Ascending aorta (tissue), 2 donors: ENCODE measurements around the gene SIK3. TPM values are rescaled to one million over a fixed set of nuclear protein-coding genes. Genes with fewer than 3 reads are reported as not detected.

Experiments
- DNase-seq, 2 donors: peaks; one replicate each; pipeline ENCODE4 v3.0.0-alpha.2; 2019; ENCODE audit warnings: low spot score in 2 of 2
- H3K27ac ChIP-seq, 2 donors: fragments of 200-600 bp; sonication (generic); one replicate each; pipeline ENCODE4 v1.5.1; 2016 to 2017; ENCODE audit warnings: mild to moderate bottlenecking in 1 of 2
- H3K27me3 ChIP-seq: fragments of 200-600 bp; sonication (generic); one replicate; pipeline ENCODE4 v1.5.1; 2017
- H3K36me3 ChIP-seq, 2 donors: fragments of 200-600 bp; sonication (generic); one replicate each; pipeline ENCODE4 v1.5.1; 2016
- H3K4me1 ChIP-seq, 2 donors: fragments of 200-600 bp; sonication (generic); one replicate each; pipeline ENCODE4 v1.5.1; 2016 to 2017; ENCODE audit warnings: mild to moderate bottlenecking in 1 of 2
- H3K4me3 ChIP-seq, 2 donors: fragments of 200-600 bp; sonication (generic); one replicate each; pipeline ENCODE4 v1.5.1; 2016 to 2017; ENCODE audit warnings: mild to moderate bottlenecking in 1 of 2
- H3K9me3 ChIP-seq, 2 donors: fragments of 200-600 bp; sonication (generic); one replicate each; pipeline ENCODE4 v1.5.1; 2016
- intact Hi-C: fragments of 100-400 bp; cut with DNase I; formaldehyde crosslinking; loops from one replicate; pipeline ENCODE4 v1.15.1; 2023
- total RNA-seq: library from RNA; depleted of rRNA; stranded (reverse); fragments of >200 nt; gene quantifications from one replicate; pipeline ENCODE4 v1.1.0, GENCODE V29; 2016
- TF ChIP-seq, protein P1 (sequence below), 3 experiments: fragments of 200-600 bp in 2 of 3; fragments of 450-650 bp in 1 of 3; sonication (generic) in 2 of 3; IDR thresholded peaks; one replicate each; pipeline ENCODE4 v1.5.1; 2016 to 2019; ENCODE audit warnings: antibody characterized with exemption in 3 of 3, mild to moderate bottlenecking in 1 of 3, moderate library complexity in 1 of 3

The SIK3 gene
- total RNA-seq, 1 donor from 2014 or later = 22.5 TPM

- TF ChIP-seq, protein P1, sequence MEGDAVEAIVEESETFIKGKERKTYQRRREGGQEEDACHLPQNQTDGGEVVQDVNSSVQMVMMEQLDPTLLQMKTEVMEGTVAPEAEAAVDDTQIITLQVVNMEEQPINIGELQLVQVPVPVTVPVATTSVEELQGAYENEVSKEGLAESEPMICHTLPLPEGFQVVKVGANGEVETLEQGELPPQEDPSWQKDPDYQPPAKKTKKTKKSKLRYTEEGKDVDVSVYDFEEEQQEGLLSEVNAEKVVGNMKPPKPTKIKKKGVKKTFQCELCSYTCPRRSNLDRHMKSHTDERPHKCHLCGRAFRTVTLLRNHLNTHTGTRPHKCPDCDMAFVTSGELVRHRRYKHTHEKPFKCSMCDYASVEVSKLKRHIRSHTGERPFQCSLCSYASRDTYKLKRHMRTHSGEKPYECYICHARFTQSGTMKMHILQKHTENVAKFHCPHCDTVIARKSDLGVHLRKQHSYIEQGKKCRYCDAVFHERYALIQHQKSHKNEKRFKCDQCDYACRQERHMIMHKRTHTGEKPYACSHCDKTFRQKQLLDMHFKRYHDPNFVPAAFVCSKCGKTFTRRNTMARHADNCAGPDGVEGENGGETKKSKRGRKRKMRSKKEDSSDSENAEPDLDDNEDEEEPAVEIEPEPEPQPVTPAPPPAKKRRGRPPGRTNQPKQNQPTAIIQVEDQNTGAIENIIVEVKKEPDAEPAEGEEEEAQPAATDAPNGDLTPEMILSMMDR (IDR thresholded peaks at IDR 0.05) = no peak
- Histone ChIP-seq H3K27ac (no peak overlapping the region), H3K27me3 (no peaks in the 10 kb centered on the region), H3K9me3 (no peaks in the 10 kb centered on the region), H3K4me3 (no peak overlapping the region), H3K4me1 (no peaks in the 10 kb centered on the region), H3K36me3 (peaks cover 58 to 89% of the 10 kb centered on the region in 2 donors)
- DNase-seq = no peak
- intact Hi-C loops = no loop called here
These were observed 230.2 kb downstream of the SIK3 start for GRCh38 chr11:116868066-116868465.

DNA sequence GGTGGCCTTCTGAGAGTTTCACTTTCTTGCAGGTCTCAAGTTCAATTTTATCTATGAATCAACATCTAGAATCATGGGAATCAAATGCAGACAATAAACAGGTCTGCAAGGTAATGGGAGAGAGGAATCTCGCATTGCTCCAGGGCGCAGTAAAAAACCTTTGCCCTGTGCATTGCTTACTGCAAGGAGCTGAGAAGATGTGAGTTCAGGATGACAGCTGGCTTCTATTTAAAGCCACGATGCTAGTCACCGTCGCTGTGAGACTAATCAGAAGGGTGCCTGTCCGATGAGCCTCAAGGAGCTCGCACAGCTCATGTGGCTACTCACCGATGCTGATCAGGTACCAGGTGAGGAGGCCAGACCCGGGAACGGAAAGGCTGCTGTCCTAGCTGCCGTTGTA lies 230.6 kb downstream of the SIK3 start:
- Histone ChIP-seq H3K27me3 (no peaks in the 10 kb centered on the region), H3K9me3 (no peaks in the 10 kb centered on the region), H3K4me3 (no peak overlapping the region), H3K36me3 (peaks cover 54 to 89% of the 10 kb centered on the region in 2 donors), H3K27ac (no peak overlapping the region), H3K4me1 (no peaks in the 10 kb centered on the region)
- TF ChIP-seq, protein P1 (IDR thresholded peaks at IDR 0.05) = no peak
- no peak for DNase-seq
- intact Hi-C loops = no loop called here

DNA sequence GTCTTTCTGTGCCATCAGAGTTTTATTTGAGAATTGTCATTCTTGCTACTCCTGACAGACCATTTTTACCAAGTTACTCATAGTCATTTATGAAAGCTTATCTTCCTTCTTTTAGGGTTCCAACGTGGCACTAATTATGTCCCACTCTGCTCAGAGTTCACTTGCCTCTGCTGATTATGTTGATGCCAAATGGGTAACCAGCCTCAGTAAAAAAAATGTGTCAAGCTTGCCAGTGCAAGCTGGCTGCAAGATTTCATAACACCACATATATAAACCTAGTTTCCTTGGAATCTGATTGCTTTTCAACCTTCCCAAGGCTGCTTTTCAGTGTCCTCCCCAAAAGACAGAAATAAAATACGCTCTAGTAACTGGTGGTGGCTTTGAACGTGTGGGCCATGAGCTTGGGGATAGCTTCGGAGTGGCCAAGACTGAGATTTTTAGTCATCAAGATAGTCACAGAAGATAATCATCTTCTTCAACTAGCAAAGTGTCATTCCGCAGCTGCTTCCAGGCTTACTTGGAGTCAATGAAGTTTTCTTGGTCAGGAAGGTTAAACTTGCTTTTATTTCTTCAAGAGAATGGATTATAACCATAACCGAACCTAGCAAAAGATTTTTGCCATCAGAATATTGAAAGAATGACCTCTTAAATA lies 231.3 kb downstream of the SIK3 start:
- no peaks in the 10 kb centered on the region for H3K27me3 ChIP-seq
- intact Hi-C loops = no loop called here
- peaks cover 49 to 89% of the 10 kb centered on the region in 2 donors for H3K36me3 ChIP-seq
- no peaks in the 10 kb centered on the region for H3K4me1 ChIP-seq
- H3K27ac ChIP-seq = no peak overlapping the region
- no peak for DNase-seq
- no peaks in the 10 kb centered on the region for H3K9me3 ChIP-seq
- H3K4me3 ChIP-seq = no peak overlapping the region
- TF ChIP-seq, protein P1 (IDR thresholded peaks at IDR 0.05) = no peak

GRCh38 chr11:116865696-116866095 lies 232.5 kb downstream of the SIK3 start:
- no peak overlapping the region for H3K27ac ChIP-seq
- H3K27me3 ChIP-seq = no peaks in the 10 kb centered on the region
- H3K4me1 ChIP-seq = no peaks in the 10 kb centered on the region
- H3K9me3 ChIP-seq = no peaks in the 10 kb centered on the region
- TF ChIP-seq, protein P1 (IDR thresholded peaks at IDR 0.05) = no peak
- intact Hi-C loops = no loop called here
- H3K36me3 ChIP-seq = peaks cover 60 to 89% of the 10 kb centered on the region in 2 donors
- H3K4me3 ChIP-seq = no peak overlapping the region
- DNase-seq = no peak

GRCh38 chr11:116864531-116864930 lies 233.7 kb downstream of the SIK3 start:
- DNase-seq = no peak
- Histone ChIP-seq H3K4me1 (no peaks in the 10 kb centered on the region), H3K27ac (no peak overlapping the region), H3K27me3 (no peaks in the 10 kb centered on the region), H3K36me3 (peaks cover 63 to 90% of the 10 kb centered on the region in 2 donors), H3K9me3 (no peaks in the 10 kb centered on the region), H3K4me3 (no peak overlapping the region)
- intact Hi-C loops = no loop called here
- TF ChIP-seq, protein P1 (IDR thresholded peaks at IDR 0.05) = no peak
